Vagina (tissue), 2 donors: ENCODE measurements around the gene GAN.

ENCODE experiments used
- POLR2A ChIP-seq, 2 donors: fragments of 450-650 bp; IDR thresholded peaks; one replicate each; pipeline ENCODE4 v1.6.1; 2017; ENCODE audit warnings: antibody characterized with exemption in 2 of 2, mild to moderate bottlenecking in 2 of 2, moderate library complexity in 2 of 2
- POLR2AphosphoS5 ChIP-seq, 2 donors: sonication (generic); formaldehyde crosslinking; IDR thresholded peaks; one replicate each; pipeline ENCODE4 v1.9.0; 2017; ENCODE audit warnings: antibody characterized with exemption in 2 of 2, mild to moderate bottlenecking in 2 of 2, low read depth in 1 of 2; ENCODE audit not compliant: insufficient read depth in 1 of 2
- TF ChIP-seq, protein P1 (sequence below), 3 experiments: fragments of 450-650 bp in 2 of 3; fragments of 200-600 bp in 1 of 3; sonication (generic) in 1 of 3; IDR thresholded peaks; one replicate each; pipeline ENCODE4 v1.5.1; 2017 to 2019; ENCODE audit warnings: antibody characterized with exemption in 3 of 3, mild to moderate bottlenecking in 2 of 3, moderate library complexity in 2 of 3

DNA sequence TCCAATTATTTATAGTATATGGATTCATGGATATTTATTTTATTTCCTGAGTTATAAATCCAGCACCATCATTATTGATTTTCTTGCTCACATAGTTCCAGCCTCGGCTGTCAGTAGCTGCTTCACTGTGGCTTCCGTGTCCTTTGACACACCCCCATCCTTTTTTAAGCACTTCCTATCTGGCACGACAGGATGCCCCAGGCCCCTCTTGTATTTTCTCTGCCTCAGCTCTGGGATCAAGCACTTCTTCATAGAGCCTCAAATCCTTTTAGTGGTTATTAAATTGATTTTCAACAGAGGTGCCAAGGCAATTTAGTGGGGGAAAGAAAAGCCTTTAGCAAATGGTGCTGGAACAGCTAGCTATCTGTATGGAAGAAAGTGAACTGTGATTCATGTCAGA lies 59.8 kb downstream of the GAN start:
- TF ChIP-seq, protein P1, sequence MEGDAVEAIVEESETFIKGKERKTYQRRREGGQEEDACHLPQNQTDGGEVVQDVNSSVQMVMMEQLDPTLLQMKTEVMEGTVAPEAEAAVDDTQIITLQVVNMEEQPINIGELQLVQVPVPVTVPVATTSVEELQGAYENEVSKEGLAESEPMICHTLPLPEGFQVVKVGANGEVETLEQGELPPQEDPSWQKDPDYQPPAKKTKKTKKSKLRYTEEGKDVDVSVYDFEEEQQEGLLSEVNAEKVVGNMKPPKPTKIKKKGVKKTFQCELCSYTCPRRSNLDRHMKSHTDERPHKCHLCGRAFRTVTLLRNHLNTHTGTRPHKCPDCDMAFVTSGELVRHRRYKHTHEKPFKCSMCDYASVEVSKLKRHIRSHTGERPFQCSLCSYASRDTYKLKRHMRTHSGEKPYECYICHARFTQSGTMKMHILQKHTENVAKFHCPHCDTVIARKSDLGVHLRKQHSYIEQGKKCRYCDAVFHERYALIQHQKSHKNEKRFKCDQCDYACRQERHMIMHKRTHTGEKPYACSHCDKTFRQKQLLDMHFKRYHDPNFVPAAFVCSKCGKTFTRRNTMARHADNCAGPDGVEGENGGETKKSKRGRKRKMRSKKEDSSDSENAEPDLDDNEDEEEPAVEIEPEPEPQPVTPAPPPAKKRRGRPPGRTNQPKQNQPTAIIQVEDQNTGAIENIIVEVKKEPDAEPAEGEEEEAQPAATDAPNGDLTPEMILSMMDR (IDR thresholded peaks at IDR 0.05) = no peak
- TF ChIP-seq POLR2A (IDR thresholded peaks at IDR 0.05) (no peak), POLR2AphosphoS5 (IDR thresholded peaks at IDR 0.05; ENCODE audit: insufficient read depth in 1 of 2, low read depth in 1 of 2) (no peak)
